Measurements from ENCODE around the gene PTPN1. TPM values are rescaled to one million over a fixed set of nuclear protein-coding genes. Genes with fewer than 3 reads are reported as not detected.
A peak's percentile ranks its signal among the peaks of the same experiment; 100 is the strongest.

The PTPN1 gene
- total and polyA plus RNA-seq, 4 donors: 5.8 to 10.6 (median 9.7) TPM

- H3K4me3 ChIP-seq (ENCODE audit: low read depth in 1 of 3, low read length in 3 of 3): no peak overlapping the region
- WGBS: 81% methylated on average over 3 of the region's 3 CpGs
- no peaks in the 10 kb centered on the region for H3K27me3 ChIP-seq (ENCODE audit: control insufficient read depth in 4 of 4, insufficient read depth in 4 of 4, low read length in 3 of 4)
- H3K27ac ChIP-seq (ENCODE audit: low read depth in 1 of 2, low read length in 2 of 2): no peak overlapping the region
- no peak for TF ChIP-seq NR2F2 (IDR thresholded peaks at IDR 0.05)
- TF ChIP-seq YY1 (IDR thresholded peaks at IDR 0.05): peak; percentile 23
- TF ChIP-seq REST (IDR thresholded peaks at IDR 0.05): no peak
- peak; percentile 46 for TF ChIP-seq MAX (IDR thresholded peaks at IDR 0.05)
- TF ChIP-seq CTCF (IDR thresholded peaks at IDR 0.05; ENCODE audit: low read depth, low read length, missing input control): no peak
- TF ChIP-seq ZBTB33 (IDR thresholded peaks at IDR 0.05): no peak
- no peak for TF ChIP-seq TAF1 (conservative IDR thresholded peaks at IDR 0.05)
- no peak for TF ChIP-seq RXRA (IDR thresholded peaks at IDR 0.05)
- no peaks in the 10 kb centered on the region for H3K36me3 ChIP-seq (ENCODE audit: control insufficient read depth in 4 of 4, insufficient read depth in 3 of 4, low read depth in 1 of 4, low read length in 3 of 4)
- peaks cover 13 to 28% (median 16%) of the 10 kb centered on the region in 4 donors for H3K4me1 ChIP-seq (ENCODE audit: control insufficient read depth in 4 of 4, insufficient read depth in 4 of 4, low read length in 3 of 4)
- H3K9me3 ChIP-seq (ENCODE audit: control insufficient read depth in 4 of 4, low read length in 3 of 4): no peaks in the 10 kb centered on the region
- no peak overlapping the region for H3K9ac ChIP-seq (ENCODE audit: low read depth in 1 of 2, low read length in 2 of 2)
- peak; percentile 44 for DNase-seq (ENCODE audit: low spot score)
Measured at GRCh38 chr20:50467718-50468356, 42.3 kb upstream of the PTPN1 start.

- no peak overlapping the region for H3K27ac ChIP-seq (ENCODE audit: low read depth in 1 of 2, low read length in 2 of 2)
- TF ChIP-seq FOXA2 (IDR thresholded peaks at IDR 0.05): no peak
- no peak for TF ChIP-seq CTCF (IDR thresholded peaks at IDR 0.05; ENCODE audit: low read depth, low read length, missing input control)
- no peak for TF ChIP-seq HNF4A (conservative IDR thresholded peaks at IDR 0.05)
- no peak for TF ChIP-seq ATF3 (IDR thresholded peaks at IDR 0.05)
- no peak for TF ChIP-seq RXRA (IDR thresholded peaks at IDR 0.05)
- WGBS: 89% methylated on average over 2 of the region's 2 CpGs
- no peak overlapping the region for H3K9ac ChIP-seq (ENCODE audit: low read depth in 1 of 2, low read length in 2 of 2)
- no peaks in the 10 kb centered on the region for H3K27me3 ChIP-seq (ENCODE audit: control insufficient read depth in 4 of 4, insufficient read depth in 4 of 4, low read length in 3 of 4)
- H3K4me3 ChIP-seq (ENCODE audit: low read depth in 1 of 3, low read length in 3 of 3): no peak overlapping the region
- no peaks in the 10 kb centered on the region for H3K36me3 ChIP-seq (ENCODE audit: control insufficient read depth in 4 of 4, insufficient read depth in 3 of 4, low read depth in 1 of 4, low read length in 3 of 4)
- H3K9me3 ChIP-seq (ENCODE audit: control insufficient read depth in 4 of 4, low read length in 3 of 4): no peaks in the 10 kb centered on the region
- no peak for DNase-seq (ENCODE audit: low spot score)
- peaks cover 13 to 28% (median 16%) of the 10 kb centered on the region in 4 donors for H3K4me1 ChIP-seq (ENCODE audit: control insufficient read depth in 4 of 4, insufficient read depth in 4 of 4, low read length in 3 of 4)
Measured at GRCh38 chr20:50468378-50468798, 41.8 kb upstream of the PTPN1 start.
